NB4 (cell line): Measurements from ENCODE around the gene MRPS22.
"Not testable (repeated sequence)": the region's sequence is repeated elsewhere in the genome, so short reads cannot be mapped to it uniquely, and the experiment has no call there.

Source experiments
- DNase-seq: peaks from one replicate; pipeline ENCODE4 v3.0.0; 2010; ENCODE audit warnings: low read depth
- H3K4me3 ChIP-seq: one replicate; pipeline ENCODE4 v1.5.1; 2011; ENCODE audit warnings: mild to moderate bottlenecking, low read depth, low read length, moderate library complexity
- MYC ChIP-seq: IDR thresholded peaks from 2 replicates; pipeline ENCODE4 v1.6.1; 2011; ENCODE audit warnings: low read depth, low read length
- POLR2A ChIP-seq: IDR thresholded peaks from 2 replicates; pipeline ENCODE4 v1.6.1; 2011; ENCODE audit warnings: mild to moderate bottlenecking; ENCODE audit not compliant: insufficient read length; ENCODE audit errors: extremely low read depth
- TF ChIP-seq, protein P1 (sequence below): IDR thresholded peaks from one replicate; pipeline ENCODE4 v1.5.1; 2012; ENCODE audit warnings: low read depth, low read length
- TF ChIP-seq, protein P2 (sequence below): IDR thresholded peaks from 2 replicates; pipeline ENCODE4 v1.6.1; 2011; ENCODE audit warnings: low read depth, low read length

Gene MRPS22

DNA sequence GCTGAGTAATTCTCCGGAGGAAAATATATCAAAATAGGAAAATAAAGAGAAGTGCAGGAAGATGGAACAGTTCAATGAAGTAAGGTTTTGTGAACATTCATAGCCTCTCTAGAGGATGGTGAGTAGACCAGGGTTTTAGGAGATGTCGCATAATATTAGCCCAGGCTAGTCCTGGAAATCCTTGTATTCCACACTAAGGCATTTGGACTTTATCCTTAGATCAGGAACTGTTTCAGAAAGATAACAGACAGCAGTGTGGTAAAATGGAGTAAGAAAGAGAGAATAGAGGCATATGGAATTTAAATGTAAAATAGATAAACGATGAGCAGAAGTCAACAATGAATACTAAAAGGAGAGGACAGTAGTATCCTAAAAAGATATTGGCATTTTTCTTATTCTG lies 33.6 kb downstream of the MRPS22 start:
- TF ChIP-seq, protein P1, sequence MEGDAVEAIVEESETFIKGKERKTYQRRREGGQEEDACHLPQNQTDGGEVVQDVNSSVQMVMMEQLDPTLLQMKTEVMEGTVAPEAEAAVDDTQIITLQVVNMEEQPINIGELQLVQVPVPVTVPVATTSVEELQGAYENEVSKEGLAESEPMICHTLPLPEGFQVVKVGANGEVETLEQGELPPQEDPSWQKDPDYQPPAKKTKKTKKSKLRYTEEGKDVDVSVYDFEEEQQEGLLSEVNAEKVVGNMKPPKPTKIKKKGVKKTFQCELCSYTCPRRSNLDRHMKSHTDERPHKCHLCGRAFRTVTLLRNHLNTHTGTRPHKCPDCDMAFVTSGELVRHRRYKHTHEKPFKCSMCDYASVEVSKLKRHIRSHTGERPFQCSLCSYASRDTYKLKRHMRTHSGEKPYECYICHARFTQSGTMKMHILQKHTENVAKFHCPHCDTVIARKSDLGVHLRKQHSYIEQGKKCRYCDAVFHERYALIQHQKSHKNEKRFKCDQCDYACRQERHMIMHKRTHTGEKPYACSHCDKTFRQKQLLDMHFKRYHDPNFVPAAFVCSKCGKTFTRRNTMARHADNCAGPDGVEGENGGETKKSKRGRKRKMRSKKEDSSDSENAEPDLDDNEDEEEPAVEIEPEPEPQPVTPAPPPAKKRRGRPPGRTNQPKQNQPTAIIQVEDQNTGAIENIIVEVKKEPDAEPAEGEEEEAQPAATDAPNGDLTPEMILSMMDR = no peak
- TF ChIP-seq MYC (no peak), POLR2A (no peak)
- H3K4me3 ChIP-seq = no peak overlapping the region
- DNase-seq = no peak

- no peak overlapping the region for H3K4me3 ChIP-seq
- DNase-seq = no peak
- TF ChIP-seq, protein P1 = no peak
- no peak for TF ChIP-seq MYC
- TF ChIP-seq, protein P2, sequence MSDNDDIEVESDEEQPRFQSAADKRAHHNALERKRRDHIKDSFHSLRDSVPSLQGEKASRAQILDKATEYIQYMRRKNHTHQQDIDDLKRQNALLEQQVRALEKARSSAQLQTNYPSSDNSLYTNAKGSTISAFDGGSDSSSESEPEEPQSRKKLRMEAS = no peak
- TF ChIP-seq POLR2A = no peak
These were observed 34.9 kb downstream of the MRPS22 start for GRCh38 chr3:139378587-139379241.

GRCh38 chr3:139380575-139380974 lies 36.8 kb downstream of the MRPS22 start:
- DNase-seq = no peak
- TF ChIP-seq, protein P2 = no peak
- TF ChIP-seq POLR2A = no peak
- TF ChIP-seq, protein P1 = no peak
- TF ChIP-seq MYC = no peak
- H3K4me3 ChIP-seq = no peak overlapping the region

GRCh38 chr3:139382291-139382690 lies 38.5 kb downstream of the MRPS22 start:
- DNase-seq, H3K4me3 ChIP-seq: not testable (repeated sequence)

DNA sequence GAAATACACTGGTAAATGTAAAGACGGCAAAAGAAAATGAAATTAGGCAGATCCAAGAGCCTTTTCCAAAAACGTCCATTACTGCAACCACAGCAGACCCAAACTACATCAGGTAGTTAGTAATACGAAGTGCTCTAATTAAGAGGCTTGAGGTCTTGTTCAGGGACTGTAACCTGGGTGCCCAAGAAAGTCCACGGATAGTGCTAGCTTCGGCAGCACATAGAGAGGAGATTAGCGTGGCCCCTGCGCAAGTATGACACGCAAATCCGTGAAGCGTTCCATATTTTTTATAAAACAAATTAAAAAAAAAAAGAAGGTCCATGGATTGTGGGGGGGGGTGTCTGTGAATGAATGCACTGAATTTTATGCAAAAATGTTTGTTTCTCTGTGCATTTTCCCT lies 44.3 kb downstream of the MRPS22 start:
- no peak for TF ChIP-seq POLR2A
- TF ChIP-seq, protein P2 = no peak
- TF ChIP-seq, protein P1 = no peak
- TF ChIP-seq MYC = no peak
- peak overlapping the region; percentile 97 for H3K4me3 ChIP-seq
- DNase-seq = no peak

GRCh38 chr3:139388821-139389551 lies 45.2 kb downstream of the MRPS22 start:
- DNase-seq = no peak
- TF ChIP-seq, protein P2 = no peak
- TF ChIP-seq POLR2A (no peak), MYC (no peak)
- TF ChIP-seq, protein P1 = no peak
- H3K4me3 ChIP-seq = peak overlapping the region; percentile 97
